Jurkat, Clone E6-1 (cell line): ENCODE data around the gene ASCC2.
A peak's percentile ranks its signal among the peaks of the same experiment; 100 is the strongest.

Source experiments
- DNase-seq: peaks from one replicate; pipeline ENCODE4 v3.0.0-alpha.2; 2011; ENCODE audit warnings: low read depth, low spot score
- H3K4me3 ChIP-seq: 2 replicates; pipeline ENCODE4 v1.5.1; 2011; ENCODE audit warnings: mild to moderate bottlenecking, low read length, control low read depth, moderate library complexity

ASCC2 gene

GRCh38 chr22:29824677-29825076 lies 13.4 kb downstream of the ASCC2 start:
- H3K4me3 ChIP-seq, result no peak overlapping the region
- DNase-seq, result no peak

GRCh38 chr22:29821291-29822016 lies 16.6 kb downstream of the ASCC2 start:
- DNase-seq, result no peak
- H3K4me3 ChIP-seq, result no peak overlapping the region

- H3K4me3 ChIP-seq, result no peak overlapping the region
- DNase-seq, result no peak
These were observed 17.1 kb downstream of the ASCC2 start for GRCh38 chr22:29820961-29821290.

- H3K4me3 ChIP-seq, result no peak overlapping the region
- no peak for DNase-seq
These were observed 18.6 kb downstream of the ASCC2 start for GRCh38 chr22:29819501-29819900.

GRCh38 chr22:29817724-29818123 lies 20.4 kb downstream of the ASCC2 start:
- no peak for DNase-seq

GRCh38 chr22:29816980-29817379 lies 21.1 kb downstream of the ASCC2 start:
- no peak for DNase-seq
- no peak overlapping the region for H3K4me3 ChIP-seq

More at GRCh38 chr22:29817724-29818123, 20.4 kb downstream of the ASCC2 start:
- no peak overlapping the region for H3K4me3 ChIP-seq

- DNase-seq, result no peak
- H3K4me3 ChIP-seq, result no peak overlapping the region
These were observed 21.5 kb downstream of the ASCC2 start for GRCh38 chr22:29816539-29816938.

GRCh38 chr22:29816128-29816527 lies 21.9 kb downstream of the ASCC2 start:
- DNase-seq, result no peak
- no peak overlapping the region for H3K4me3 ChIP-seq

GRCh38 chr22:29815580-29815979 lies 22.5 kb downstream of the ASCC2 start:
- H3K4me3 ChIP-seq, result no peak overlapping the region
- no peak for DNase-seq

- no peak for DNase-seq
- H3K4me3 ChIP-seq, result no peak overlapping the region
These were observed 24.1 kb downstream of the ASCC2 start for GRCh38 chr22:29814003-29814402.

- DNase-seq, result no peak
- H3K4me3 ChIP-seq, result no peak overlapping the region
These were observed 24.5 kb downstream of the ASCC2 start for GRCh38 chr22:29813563-29813962.

GRCh38 chr22:29813126-29813525 lies 24.9 kb downstream of the ASCC2 start:
- H3K4me3 ChIP-seq, result no peak overlapping the region
- DNase-seq, result no peak

- H3K4me3 ChIP-seq, result no peak overlapping the region
- DNase-seq, result no peak
These were observed 26.7 kb downstream of the ASCC2 start for GRCh38 chr22:29811377-29811776.

GRCh38 chr22:29810216-29810615 lies 27.9 kb downstream of the ASCC2 start:
- no peak for DNase-seq
- no peak overlapping the region for H3K4me3 ChIP-seq

GRCh38 chr22:29806196-29806595 lies 31.9 kb downstream of the ASCC2 start:
- DNase-seq, result no peak
- no peak overlapping the region for H3K4me3 ChIP-seq

GRCh38 chr22:29804985-29805384 lies 33.1 kb downstream of the ASCC2 start:
- no peak overlapping the region for H3K4me3 ChIP-seq
- DNase-seq, result no peak

- no peak overlapping the region for H3K4me3 ChIP-seq
These were observed 34.9 kb downstream of the ASCC2 start for GRCh38 chr22:29803190-29803589.

GRCh38 chr22:29801796-29802195 lies 36.3 kb downstream of the ASCC2 start:
- no peak for DNase-seq
- no peak overlapping the region for H3K4me3 ChIP-seq

More at GRCh38 chr22:29803190-29803589, 34.9 kb downstream of the ASCC2 start:
- no peak for DNase-seq

- H3K4me3 ChIP-seq, result no peak overlapping the region
- no peak for DNase-seq
These were observed 36.9 kb downstream of the ASCC2 start for GRCh38 chr22:29801153-29801552.

GRCh38 chr22:29799217-29799680 lies 38.8 kb downstream of the ASCC2 start:
- no peak overlapping the region for H3K4me3 ChIP-seq
- DNase-seq, result peak; percentile 4

GRCh38 chr22:29798801-29799200 lies 39.3 kb downstream of the ASCC2 start:
- no peak for DNase-seq
- H3K4me3 ChIP-seq, result no peak overlapping the region
